GM12878 (cell line): ENCODE results near the gene MKX. TPM values are rescaled to one million over a fixed set of nuclear protein-coding genes. Genes with fewer than 3 reads are reported as not detected.

Source experiments
- ATAC-seq: fragments of 200-7000 bp; cut with Tn5 transposase; 3 replicates; pipeline ENCODE4 v1.9.1; 2020; ENCODE audit warnings: mild to moderate bottlenecking, moderate library complexity
- BruUV-seq: library from RNA; stranded (reverse); fragments of 400-500 nt; replicated peaks from 2 replicates; lab custom pipeline; 2021; lab: Mats Ljungman, UMichigan
- CTCF ChIA-PET: fragments of 300-600 bp; sonication (Branson Sonifier 250); formaldehyde crosslinking; extraction: SDS; loops from one replicate; lab custom pipeline; 2021; ENCODE audit warnings: inconsistent platforms; lab: Yijun Ruan, JAX
- POLR2A ChIA-PET: fragments of 350-600 bp; formaldehyde crosslinking; extraction: SDS; loops from one replicate; lab custom pipeline; 2021; ENCODE audit warnings: inconsistent platforms; lab: Charles Lee
- RAD21 ChIA-PET: fragments of 300-600 bp; sonication (Branson Sonifier 250); formaldehyde crosslinking; loops from one replicate; lab custom pipeline; 2023; ENCODE audit warnings: antibody characterized with exemption; ENCODE audit not compliant: unreplicated experiment; lab: Charles Lee
- SMC1A ChIA-PET: fragments of 300-600 bp; sonication (Branson Sonifier 250); formaldehyde crosslinking; loops from one replicate; lab custom pipeline; 2023; ENCODE audit not compliant: unreplicated experiment, uncharacterized antibody; lab: Charles Lee
- DNase-seq: peaks from one replicate; pipeline ENCODE4 v3.0.0-alpha.2; 2011; ENCODE audit warnings: low read depth, low spot score
- FAIRE-seq: peaks from 3 replicates; lab custom pipeline; 2011; peaks lifted over from hg19 to GRCh38; lab: Jason Lieb, UNC
- H2AFZ ChIP-seq: 2 replicates; pipeline ENCODE4 v1.6.0; 2011; ENCODE audit warnings: low read depth, low read length, control low read depth; ENCODE audit not compliant: control insufficient read depth
- H3K27ac ChIP-seq: 2 replicates; pipeline ENCODE4 v1.5.1; 2011; ENCODE audit warnings: control low read depth; ENCODE audit not compliant: control insufficient read depth, insufficient read depth
- H3K27me3 ChIP-seq, 2 experiments: replicated peaks in 1 of 2; 2 replicates each; pipeline versions ENCODE4 v1.6.0 to v1.6.1; 2011; ENCODE audit warnings: low read length in 1 of 2; ENCODE audit not compliant: control insufficient read depth in 2 of 2, insufficient read depth in 2 of 2
- H3K36me3 ChIP-seq, 2 experiments: 2 replicates each; pipeline ENCODE4 v1.5.1; 2011; ENCODE audit warnings: low read length in 1 of 2; ENCODE audit not compliant: control insufficient read depth in 2 of 2, insufficient read depth in 2 of 2
- H3K4me1 ChIP-seq: 2 replicates; pipeline ENCODE4 v1.6.1; 2011; ENCODE audit warnings: mild to moderate bottlenecking, low read length, moderate library complexity, mixed read lengths; ENCODE audit not compliant: control insufficient read depth, insufficient read depth
- H3K4me2 ChIP-seq: 2 replicates; pipeline ENCODE4 v1.6.0; 2011; ENCODE audit warnings: control low read depth; ENCODE audit not compliant: control insufficient read depth, insufficient read depth
- H3K4me3 ChIP-seq: fragments of 200-600 bp; sonication (generic); 2 replicates; pipeline ENCODE4 v1.5.1; 2016
- H3K79me2 ChIP-seq: 2 replicates; pipeline ENCODE4 v1.6.0; 2011; ENCODE audit warnings: low read length; ENCODE audit not compliant: control insufficient read depth, insufficient read depth
- H3K9ac ChIP-seq: 2 replicates; pipeline ENCODE4 v1.8.0; 2011; ENCODE audit warnings: low read length, control low read depth, mixed read lengths; ENCODE audit not compliant: control insufficient read depth, insufficient read depth
- H3K9me3 ChIP-seq: replicated peaks from 3 replicates; pipeline ENCODE4 v1.5.1; 2011; ENCODE audit warnings: mild to moderate bottlenecking, low read length; ENCODE audit not compliant: control insufficient read depth, insufficient read depth
- H4K20me1 ChIP-seq: 2 replicates; pipeline ENCODE4 v1.6.0; 2011; ENCODE audit not compliant: control insufficient read depth, insufficient read depth
- ASH2L ChIP-seq: fragments of 300-600, 200-600 bp; sonication (generic); IDR thresholded peaks from 2 replicates; pipeline ENCODE4 v1.6.1; 2017; ENCODE audit warnings: low read depth, mild to moderate bottlenecking, borderline replicate concordance
- CHD2 ChIP-seq: IDR thresholded peaks from 2 replicates; pipeline ENCODE4 v1.6.1; 2011; ENCODE audit warnings: low read depth, low read length, improper control_type of control experiment, borderline replicate concordance
- E2F4 ChIP-seq: IDR thresholded peaks from 2 replicates; pipeline ENCODE4 v1.6.1; 2012; ENCODE audit warnings: low read depth, low read length, improper control_type of control experiment
- EP300 ChIP-seq, 2 experiments: fragments of 150-350 bp in 1 of 2; IDR thresholded peaks; 2 replicates each; pipeline ENCODE4 v1.6.1; 2011 to 2012; ENCODE audit warnings: low read depth in 2 of 2, low read length in 2 of 2, borderline replicate concordance in 1 of 2, improper control_type of control experiment in 1 of 2, inconsistent platforms in 1 of 2; ENCODE audit not compliant: control insufficient read depth in 1 of 2
- EZH2 ChIP-seq: IDR thresholded peaks from 2 replicates; pipeline ENCODE4 v1.6.1; 2012; ENCODE audit warnings: low read depth, mild to moderate bottlenecking, control low read depth, inconsistent platforms, low read length, borderline replicate concordance; ENCODE audit not compliant: control insufficient read depth
- IRF3 ChIP-seq: fragments of 450-650 bp; IDR thresholded peaks from 2 replicates; pipeline ENCODE4 v1.6.1; 2014; ENCODE audit warnings: mild to moderate bottlenecking
- NFYB ChIP-seq: IDR thresholded peaks from 2 replicates; pipeline ENCODE4 v1.6.1; 2011; ENCODE audit warnings: low read depth, mild to moderate bottlenecking, low read length, improper control_type of control experiment, moderate library complexity; ENCODE audit not compliant: insufficient read depth
- NR2C1 ChIP-seq: fragments of 450-650 bp; IDR thresholded peaks from 2 replicates; pipeline ENCODE4 v1.6.1; 2017; ENCODE audit warnings: antibody characterized with exemption, mild to moderate bottlenecking, moderate library complexity
- PBX3 ChIP-seq: IDR thresholded peaks from 2 replicates; pipeline ENCODE4 v1.6.1; 2011; ENCODE audit warnings: mild to moderate bottlenecking, low read depth, low read length, moderate library complexity; ENCODE audit not compliant: insufficient replicate concordance
- RB1 ChIP-seq: fragments of 450-650 bp; formaldehyde crosslinking; IDR thresholded peaks from 2 replicates; pipeline ENCODE4 v1.6.1; 2017; ENCODE audit warnings: mild to moderate bottlenecking, borderline replicate concordance
- RELA ChIP-seq: fragments of 450-650 bp; IDR thresholded peaks from 2 replicates; pipeline ENCODE4 v1.8.0; 2014; ENCODE audit warnings: borderline replicate concordance; ENCODE audit not compliant: partially characterized antibody
- RUNX3 ChIP-seq: IDR thresholded peaks from 2 replicates; pipeline ENCODE4 v1.6.1; 2012; ENCODE audit warnings: low read length, inconsistent platforms
- SIN3A ChIP-seq: IDR thresholded peaks from 2 replicates; pipeline ENCODE4 v1.6.1; 2012; ENCODE audit warnings: low read depth, low read length, improper control_type of control experiment
- SUPT20H ChIP-seq: IDR thresholded peaks from 2 replicates; pipeline ENCODE4 v1.6.1; 2011; ENCODE audit warnings: low read depth, mild to moderate bottlenecking, low read length, moderate library complexity, borderline replicate concordance; ENCODE audit not compliant: control insufficient read depth
- SUZ12 ChIP-seq: fragments of 200-600 bp; sonication (generic); IDR thresholded peaks from one replicate; pipeline ENCODE4 v1.6.1; 2018; ENCODE audit warnings: antibody characterized with exemption, mild to moderate bottlenecking; ENCODE audit not compliant: unreplicated experiment
- TARDBP ChIP-seq: IDR thresholded peaks from 2 replicates; pipeline ENCODE4 v1.6.1; 2016; ENCODE audit warnings: borderline replicate concordance
- TBL1XR1 ChIP-seq: IDR thresholded peaks from 2 replicates; pipeline ENCODE4 v1.6.1; 2012; ENCODE audit warnings: low read depth, low read length, improper control_type of control experiment
- WGBS: methylation state at CpG from one replicate; pipeline ENCODE4 v1.1.6; 2016; ENCODE audit warnings: low lambda C conversion rate; ENCODE audit not compliant: insufficient replicate concordance, insufficient coverage; ENCODE audit errors: missing lambda C conversion rate; 5-methylcytosine and 5-hydroxymethylcytosine counted together
- in situ Hi-C: fragments of 300-500 bp; cut with MboI; formaldehyde crosslinking; loops from 9 replicates; pipeline ENCODE4 v1.14.3; 2018; ENCODE audit warnings: mixed read lengths
- intact Hi-C: fragments of 100-400 bp; cut with micrococcal nuclease; formaldehyde crosslinking; loops from one replicate; pipeline ENCODE4 v1.14.2; 2022; ENCODE audit not compliant: unreplicated experiment
- polyA plus RNA-seq, 11 experiments: library from polyadenylated mRNA; depleted of rRNA in 4 of 11; unstranded in 6 of 11; stranded (reverse) in 5 of 11; fragments of >200 nt; fragmentation: Nextera tagmentation in 4 of 11; fragmentation: Illumina TruSeq in 1 of 11; extraction: Ambion mirVana in 4 of 11; extraction: Trizol in 1 of 11; gene quantifications; 1 replicate in 1 of 11; 2 replicates in 10 of 11; pipeline versions ENCODE4 v1.2.1 to v1.2.3, GENCODE V29; 2011 to 2016; ENCODE audit warnings: inconsistent platforms in 2 of 11, missing spikeins in 2 of 11, low read depth in 1 of 11
- total RNA-seq, 4 experiments: library from RNA; depleted of rRNA in 3 of 4; stranded (reverse); fragments of >200 nt in 3 of 4; fragmentation: Illumina TruSeq in 1 of 4; extraction: Trizol in 1 of 4; gene quantifications; 2 replicates each; pipeline versions ENCODE4 v1.2.1 to v1.2.3, GENCODE V29; 2013 to 2021

Gene MKX
- total and polyA plus RNA-seq, 10 of the 15 experiments (the other 5 are each of a cell fraction or from before 2014, with no cell fraction given) = not detected

- TF ChIP-seq IRF3 (no peak), E2F4 (no peak), SUPT20H (no peak), PBX3 (no peak), TARDBP (no peak), TBL1XR1 (no peak)
Measured at GRCh38 chr10:27680006-27680557, 65.5 kb downstream of the MKX start (continued).

GRCh38 chr10:27679369-27679912 lies 66.2 kb downstream of the MKX start:
- DNase-seq = no peak
- Histone ChIP-seq H3K4me2 (no peak overlapping the region), H3K4me1 (no peaks in the 10 kb centered on the region), H3K79me2 (no peaks in the 10 kb centered on the region), H3K27ac (no peak overlapping the region), H3K27me3 (no peaks in the 10 kb centered on the region), H2AFZ (no peak overlapping the region), H4K20me1 (no peaks in the 10 kb centered on the region), H3K9ac (no peak overlapping the region), H3K9me3 (no peaks in the 10 kb centered on the region), H3K4me3 (no peak overlapping the region), H3K36me3 (no peaks in the 10 kb centered on the region)
- ChIA-PET POLR2A (no interaction called here), CTCF (interaction anchor here (0.6 kb wide), 1 partner anchor 1783 kb away, joined by 4 read pairs; no protein-coding TSS in a partner anchor), RAD21 (no interaction called here), SMC1A (interaction anchor here (0.6 kb wide), 1 partner anchor 49 kb away, joined by 3 read pairs; no protein-coding TSS in a partner anchor)
- no peak for ATAC-seq
- intact Hi-C loops = no loop called here
- WGBS = 26% methylated on average over 5 of the region's 5 CpGs
- no peak for FAIRE-seq
- in situ Hi-C loops = no loop called here
- no TSS peak for BruUV-seq
- no peak for TF ChIP-seq ASH2L
- no peak for TF ChIP-seq RELA
- TF ChIP-seq NFYB = no peak
- TF ChIP-seq SIN3A = no peak
- no peak for TF ChIP-seq SUZ12
- TF ChIP-seq NR2C1 = no peak
- no peak for TF ChIP-seq CHD2
- TF ChIP-seq RB1 = no peak
- no peak for TF ChIP-seq EZH2
- no peak for TF ChIP-seq EP300 (IDR thresholded peaks at IDR 0.05; ENCODE audit: borderline replicate concordance in 1 of 2, control insufficient read depth in 1 of 2, low read depth in 2 of 2, low read length in 2 of 2)
- TF ChIP-seq RUNX3 = no peak
- no peak for TF ChIP-seq PBX3
